Measurements from ENCODE around the gene CHST4. TPM values are rescaled to one million over a fixed set of nuclear protein-coding genes. Genes with fewer than 3 reads are reported as not detected.
"Not testable (repeated sequence)": the region's sequence is repeated elsewhere in the genome, so short reads cannot be mapped to it uniquely, and the experiment has no call there.

CHST4 gene
- total RNA-seq, 1 experiment from 2014 or later: 9.9 TPM

DNA sequence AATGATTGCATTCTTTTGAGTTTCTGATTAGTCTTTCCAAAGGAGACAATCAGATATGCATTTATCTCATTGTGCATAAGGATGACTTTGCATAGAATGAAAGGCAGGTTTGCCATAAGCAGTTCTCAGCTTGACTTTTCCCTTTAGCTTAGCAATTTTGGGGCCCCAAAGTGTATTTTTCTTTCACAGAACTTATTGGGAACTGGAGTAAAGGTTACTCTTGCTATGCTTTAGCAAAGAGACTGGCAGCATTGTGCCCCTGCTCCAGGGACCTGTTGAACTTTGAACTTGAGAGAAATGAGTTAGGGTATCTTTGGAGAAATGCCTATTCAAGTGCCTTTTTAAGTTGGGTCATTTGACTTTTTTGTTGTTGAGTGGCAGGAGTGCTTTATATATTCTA, 33.6 kb downstream of the CHST4 start (continued):
- no peak for TF ChIP-seq E2F1 (CRISPR knock-in tag; IDR thresholded peaks at IDR 0.05)

DNA sequence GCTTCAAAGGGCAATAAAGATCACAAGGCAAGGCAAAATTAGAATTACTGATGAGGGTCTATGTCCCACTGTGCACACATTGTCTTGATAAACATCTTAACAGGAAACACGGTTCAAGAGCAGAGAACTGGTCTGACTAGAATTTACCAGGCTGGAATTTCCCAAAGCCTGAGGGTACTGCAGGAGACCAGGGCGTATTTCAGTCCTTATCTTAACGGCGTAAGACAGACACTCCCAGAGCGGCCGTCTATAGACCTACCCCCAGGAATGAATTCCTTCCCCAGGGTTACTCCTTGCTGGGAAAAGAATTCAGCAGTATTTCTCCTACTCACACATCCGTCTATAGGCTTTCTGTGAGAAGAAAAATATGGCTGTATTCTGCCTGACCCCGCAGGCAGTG, 35.7 kb downstream of the CHST4 start:
- DNase-seq (ENCODE audit: low spot score); CTCF ChIA-PET; ATAC-seq; POLR2A ChIA-PET; H3K27ac Mint-ChIP-seq; H3K4me3 Mint-ChIP-seq: not testable (repeated sequence)
- peaks cover 40% of the 10 kb centered on the region for H3K27me3 Mint-ChIP-seq (ENCODE audit: low read depth)
- H3K4me1 Mint-ChIP-seq: peaks cover 14% of the 10 kb centered on the region
- H3K36me3 Mint-ChIP-seq: peaks cover 16% of the 10 kb centered on the region
- H3K9me3 Mint-ChIP-seq: peaks cover 29% of the 10 kb centered on the region

DNA sequence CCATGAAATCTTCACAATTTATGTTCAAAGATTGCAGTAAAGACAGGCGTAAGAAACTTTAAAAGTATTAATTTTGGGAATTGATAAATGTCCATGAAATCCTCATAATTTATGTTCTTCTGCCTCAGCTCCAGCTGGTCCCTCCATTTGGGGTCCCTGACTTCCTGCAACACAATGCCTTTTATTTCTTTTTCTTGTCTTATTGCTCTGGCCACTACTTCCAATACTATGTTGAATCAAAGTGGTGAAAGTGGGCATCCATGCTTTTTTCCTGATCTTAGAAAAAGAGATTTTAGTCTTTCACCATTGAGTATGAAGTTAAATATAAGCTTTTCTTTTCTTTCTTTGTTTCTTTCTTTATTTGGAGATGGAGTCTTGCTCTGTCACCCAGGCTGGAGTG, 36.3 kb downstream of the CHST4 start:
- H3K4me1 Mint-ChIP-seq: peaks cover 14% of the 10 kb centered on the region
- H3K36me3 Mint-ChIP-seq: peaks cover 16% of the 10 kb centered on the region
- H3K4me3 Mint-ChIP-seq: no peak overlapping the region
- ChIA-PET CTCF (interaction anchor here (4.5 kb wide), 1 partner anchor 48 kb away, joined by 112 read pairs; no protein-coding TSS in a partner anchor), POLR2A (no interaction called here)
- no peak overlapping the region for H3K27ac Mint-ChIP-seq
- no peak for ATAC-seq
- peaks cover 29% of the 10 kb centered on the region for H3K9me3 Mint-ChIP-seq
- peaks cover 33% of the 10 kb centered on the region for H3K27me3 Mint-ChIP-seq (ENCODE audit: low read depth)
- no peak for DNase-seq (ENCODE audit: low spot score)
- TF ChIP-seq ATF3 (CRISPR knock-in tag; conservative IDR thresholded peaks at IDR 0.05) (no peak), HMGA2 (CRISPR knock-in tag; IDR thresholded peaks at IDR 0.05) (no peak), FOXK1 (CRISPR knock-in tag; IDR thresholded peaks at IDR 0.05) (no peak), PRDM15 (CRISPR knock-in tag; IDR thresholded peaks at IDR 0.05) (no peak), FOXJ3 (CRISPR knock-in tag; IDR thresholded peaks at IDR 0.05; ENCODE audit: borderline replicate concordance) (no peak), FOXP4 (CRISPR knock-in tag; IDR thresholded peaks at IDR 0.05) (no peak), STAT6 (CRISPR knock-in tag; conservative IDR thresholded peaks at IDR 0.05; ENCODE audit: low read depth) (no peak), OVOL2 (CRISPR knock-in tag; IDR thresholded peaks at IDR 0.05; ENCODE audit: borderline replicate concordance) (no peak), ZNF532 (CRISPR knock-in tag; IDR thresholded peaks at IDR 0.05; ENCODE audit: borderline replicate concordance) (no peak), KAT7 (CRISPR knock-in tag; IDR thresholded peaks at IDR 0.05; ENCODE audit: borderline replicate concordance) (no peak), NR2C2 (CRISPR knock-in tag; IDR thresholded peaks at IDR 0.05) (no peak), ZBTB21 (CRISPR knock-in tag; IDR thresholded peaks at IDR 0.05; ENCODE audit: borderline replicate concordance) (no peak)
- TF ChIP-seq, protein P1, sequence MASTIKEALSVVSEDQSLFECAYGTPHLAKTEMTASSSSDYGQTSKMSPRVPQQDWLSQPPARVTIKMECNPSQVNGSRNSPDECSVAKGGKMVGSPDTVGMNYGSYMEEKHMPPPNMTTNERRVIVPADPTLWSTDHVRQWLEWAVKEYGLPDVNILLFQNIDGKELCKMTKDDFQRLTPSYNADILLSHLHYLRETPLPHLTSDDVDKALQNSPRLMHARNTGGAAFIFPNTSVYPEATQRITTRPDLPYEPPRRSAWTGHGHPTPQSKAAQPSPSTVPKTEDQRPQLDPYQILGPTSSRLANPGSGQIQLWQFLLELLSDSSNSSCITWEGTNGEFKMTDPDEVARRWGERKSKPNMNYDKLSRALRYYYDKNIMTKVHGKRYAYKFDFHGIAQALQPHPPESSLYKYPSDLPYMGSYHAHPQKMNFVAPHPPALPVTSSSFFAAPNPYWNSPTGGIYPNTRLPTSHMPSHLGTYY (CRISPR knock-in tag; IDR thresholded peaks at IDR 0.05): no peak
- TF ChIP-seq, protein P2, sequence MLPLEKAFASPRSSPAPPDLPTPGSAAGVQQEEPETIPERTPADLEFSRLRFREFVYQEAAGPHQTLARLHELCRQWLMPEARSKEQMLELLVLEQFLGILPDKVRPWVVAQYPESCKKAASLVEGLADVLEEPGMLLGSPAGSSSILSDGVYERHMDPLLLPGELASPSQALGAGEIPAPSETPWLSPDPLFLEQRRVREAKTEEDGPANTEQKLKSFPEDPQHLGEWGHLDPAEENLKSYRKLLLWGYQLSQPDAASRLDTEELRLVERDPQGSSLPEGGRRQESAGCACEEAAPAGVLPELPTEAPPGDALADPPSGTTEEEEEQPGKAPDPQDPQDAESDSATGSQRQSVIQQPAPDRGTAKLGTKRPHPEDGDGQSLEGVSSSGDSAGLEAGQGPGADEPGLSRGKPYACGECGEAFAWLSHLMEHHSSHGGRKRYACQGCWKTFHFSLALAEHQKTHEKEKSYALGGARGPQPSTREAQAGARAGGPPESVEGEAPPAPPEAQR (CRISPR knock-in tag; IDR thresholded peaks at IDR 0.05): no peak

Data from WTC11 (cell line).